Body of pancreas (tissue), 4 donors: ENCODE measurements around the gene ZNF26.
"Not testable (repeated sequence)": the region's sequence is repeated elsewhere in the genome, so short reads cannot be mapped to it uniquely, and the experiment has no call there.

ENCODE experiments used
- POLR2A ChIP-seq, 3 donors: fragments of 450-650 bp; IDR thresholded peaks; one replicate each; pipeline ENCODE4 v1.6.1; 2016; ENCODE audit warnings: antibody characterized with exemption in 3 of 3, mild to moderate bottlenecking in 2 of 3
- TF ChIP-seq, protein P1 (sequence below), 7 experiments: fragments of 450-650 bp in 4 of 7; fragments of 200-600 bp in 3 of 7; sonication (generic) in 3 of 7; IDR thresholded peaks; one replicate each; pipeline ENCODE4 v1.5.1; 2016 to 2019; ENCODE audit warnings: antibody characterized with exemption in 7 of 7

GRCh38 chr12:132976870-132977269 lies 9.3 kb upstream of the ZNF26 start:
- TF ChIP-seq, protein P1, sequence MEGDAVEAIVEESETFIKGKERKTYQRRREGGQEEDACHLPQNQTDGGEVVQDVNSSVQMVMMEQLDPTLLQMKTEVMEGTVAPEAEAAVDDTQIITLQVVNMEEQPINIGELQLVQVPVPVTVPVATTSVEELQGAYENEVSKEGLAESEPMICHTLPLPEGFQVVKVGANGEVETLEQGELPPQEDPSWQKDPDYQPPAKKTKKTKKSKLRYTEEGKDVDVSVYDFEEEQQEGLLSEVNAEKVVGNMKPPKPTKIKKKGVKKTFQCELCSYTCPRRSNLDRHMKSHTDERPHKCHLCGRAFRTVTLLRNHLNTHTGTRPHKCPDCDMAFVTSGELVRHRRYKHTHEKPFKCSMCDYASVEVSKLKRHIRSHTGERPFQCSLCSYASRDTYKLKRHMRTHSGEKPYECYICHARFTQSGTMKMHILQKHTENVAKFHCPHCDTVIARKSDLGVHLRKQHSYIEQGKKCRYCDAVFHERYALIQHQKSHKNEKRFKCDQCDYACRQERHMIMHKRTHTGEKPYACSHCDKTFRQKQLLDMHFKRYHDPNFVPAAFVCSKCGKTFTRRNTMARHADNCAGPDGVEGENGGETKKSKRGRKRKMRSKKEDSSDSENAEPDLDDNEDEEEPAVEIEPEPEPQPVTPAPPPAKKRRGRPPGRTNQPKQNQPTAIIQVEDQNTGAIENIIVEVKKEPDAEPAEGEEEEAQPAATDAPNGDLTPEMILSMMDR (IDR thresholded peaks at IDR 0.05) = peak in 4 of 7 experiments; percentile 12 to 20 (median 14)
- not testable (repeated sequence) for TF ChIP-seq POLR2A (IDR thresholded peaks at IDR 0.05)
